T-cell (primary cell): ENCODE results near the gene DRAM1. TPM values are rescaled to one million over a fixed set of nuclear protein-coding genes. Genes with fewer than 3 reads are reported as not detected.
A peak's percentile ranks its signal among the peaks of the same experiment; 100 is the strongest.

Experiments
- ATAC-seq, 4 experiments: fragments of 200-7000 bp in 3 of 4; fragments of 150-1000 bp in 1 of 4; cut with Tn5 transposase; replicated peaks in 1 of 4; 1 replicate in 3 of 4; 2 replicates in 1 of 4; pipeline ENCODE4 v1.10.0; 2021; ENCODE audit warnings: moderate library complexity in 3 of 4, mild to moderate bottlenecking in 2 of 4, moderate number of reproducible peaks in 1 of 4
- CTCF ChIA-PET, 2 donors: fragments of 300-600 bp; sonication (Branson Sonifier 250); formaldehyde crosslinking; loops; one replicate each; lab custom pipeline; 2022; ENCODE audit warnings: antibody characterized with exemption in 2 of 2; lab: Charles Lee
- POLR2A ChIA-PET, 2 donors: fragments of 300-600 bp; sonication (Branson Sonifier 250); formaldehyde crosslinking; loops; one replicate each; lab custom pipeline; 2022; ENCODE audit warnings: antibody characterized with exemption in 2 of 2; lab: Charles Lee
- DNase-seq, 35 experiments: peaks; one replicate each; pipeline versions ENCODE4 v3.0.0 to v3.0.0-alpha.2; 2013 to 2023
- H3K27ac ChIP-seq: one replicate; pipeline ENCODE4 v1.5.1; 2013; ENCODE audit warnings: low read length
- H3K27me3 ChIP-seq, 2 experiments: replicated peaks in 1 of 2; 1 replicate in 1 of 2; 2 replicates in 1 of 2; pipeline versions ENCODE4 v1.6.1 to v1.7.0; 2013; ENCODE audit warnings: low read length in 1 of 2, mixed read lengths in 1 of 2; ENCODE audit not compliant: control insufficient read depth in 2 of 2, insufficient read depth in 2 of 2; ENCODE audit errors: extremely low read depth in 1 of 2
- H3K36me3 ChIP-seq, 2 donors: 1 replicate in 1 of 2; 2 replicates in 1 of 2; pipeline versions ENCODE4 v1.6.1 to v1.7.0; 2013; ENCODE audit warnings: low read length in 1 of 2; ENCODE audit not compliant: control insufficient read depth in 2 of 2, insufficient read depth in 1 of 2; ENCODE audit errors: extremely low read depth in 1 of 2
- H3K4me1 ChIP-seq, 2 experiments: 1 replicate in 1 of 2; 2 replicates in 1 of 2; pipeline versions ENCODE4 v1.6.1 to v1.7.0; 2013; ENCODE audit warnings: low read length in 2 of 2, mixed read lengths in 1 of 2; ENCODE audit not compliant: insufficient read depth in 2 of 2, control insufficient read depth in 1 of 2; ENCODE audit errors: extremely low read depth in 1 of 2
- H3K4me3 ChIP-seq, 2 donors: 1 replicate in 1 of 2; 2 replicates in 1 of 2; pipeline versions ENCODE4 v1.5.1 to v1.7.0; 2013; ENCODE audit warnings: mild to moderate bottlenecking in 2 of 2, low read length in 1 of 2, moderate library complexity in 1 of 2; ENCODE audit not compliant: control insufficient read depth in 1 of 2; ENCODE audit errors: extremely low read depth in 1 of 2
- H3K9me3 ChIP-seq: 2 replicates; pipeline ENCODE4 v1.7.0; 2013
- H3K27ac Mint-ChIP-seq, 2 donors: one replicate each; pipeline ENCODE4 v1.8.0; 2020 to 2021; ENCODE audit warnings: mild to moderate bottlenecking in 2 of 2, mixed read lengths in 2 of 2
- H3K27me3 Mint-ChIP-seq, 2 donors: one replicate each; pipeline ENCODE4 v1.8.0; 2021 to 2022; ENCODE audit warnings: mixed read lengths in 2 of 2
- H3K36me3 Mint-ChIP-seq: one replicate; pipeline ENCODE4 v1.8.0; 2021; ENCODE audit warnings: mixed read lengths
- H3K4me1 Mint-ChIP-seq, 3 donors: one replicate each; pipeline ENCODE4 v1.8.0; 2020 to 2022; ENCODE audit warnings: mixed read lengths in 3 of 3, mild to moderate bottlenecking in 1 of 3
- H3K4me3 Mint-ChIP-seq, 3 donors: one replicate each; pipeline ENCODE4 v1.8.0; 2020 to 2022; ENCODE audit warnings: mild to moderate bottlenecking in 3 of 3, mixed read lengths in 3 of 3, moderate library complexity in 3 of 3
- H3K9me3 Mint-ChIP-seq, 3 donors: one replicate each; pipeline ENCODE4 v1.8.0; 2020 to 2022; ENCODE audit warnings: mixed read lengths in 3 of 3
- WGBS: methylation state at CpG from one replicate; pipeline ENCODE4 v1.1.5; 2013; ENCODE audit warnings: missing lambda C conversion rate; ENCODE audit not compliant: insufficient coverage; 5-methylcytosine and 5-hydroxymethylcytosine counted together
- total RNA-seq, 35 experiments: library from RNA in 6 of 35; stranded (reverse) in 6 of 35; fragments of 120-200 nt in 1 of 35; gene quantifications; one replicate each; pipeline versions ENCODE4 v1.2.1 to v1.2.4 and lab custom pipeline; 2013 to 2026

DRAM1 gene
- total RNA-seq, 5 donors from 2014 or later (not counting 1 experiment from before 2014, with no cell fraction given), result 1.4 to 3.8 (median 1.9) TPM

DNA sequence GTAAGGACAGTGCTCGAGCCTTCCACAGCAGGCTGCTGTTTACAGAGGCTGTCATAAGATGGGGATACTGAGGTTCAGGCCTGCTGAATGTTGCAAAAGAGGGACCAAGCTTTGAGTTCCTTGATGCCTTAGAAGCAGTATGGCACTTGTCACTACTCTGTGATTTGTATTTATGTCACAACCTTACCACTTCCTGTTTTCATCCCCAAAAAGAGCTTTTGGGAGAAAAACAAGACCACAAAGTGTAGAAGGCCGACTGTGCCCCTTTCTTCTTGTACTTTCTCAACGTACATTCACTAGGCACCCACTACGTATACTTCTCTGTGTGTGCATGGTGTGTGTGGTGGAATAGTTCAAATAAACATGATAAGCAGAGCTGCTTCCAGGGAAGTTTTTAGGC is 90.1 kb downstream of the DRAM1 start:
- Mint-ChIP-seq H3K27ac (no peak overlapping the region), H3K36me3 (no peaks in the 10 kb centered on the region), H3K9me3 (peaks cover 0 to 9% (median 0%) of the 10 kb centered on the region in 3 donors), H3K4me1 (peaks cover 12 to 21% (median 18%) of the 10 kb centered on the region in 3 donors), H3K27me3 (peaks cover 0 to 2% of the 10 kb centered on the region in 2 donors), H3K4me3 (no peak overlapping the region)
- POLR2A ChIA-PET, result interaction anchor here in 1 of 2 donors (0.9 kb wide), 1 partner anchor 10 kb away, joined by 4 read pairs; no protein-coding TSS in a partner anchor
- Histone ChIP-seq H3K27me3 (no peaks in the 10 kb centered on the region), H3K9me3 (no peaks in the 10 kb centered on the region), H3K36me3 (no peaks in the 10 kb centered on the region), H3K4me3 (no peak overlapping the region), H3K27ac (no peak overlapping the region), H3K4me1 (peaks cover 6 to 11% of the 10 kb centered on the region in 2 experiments)
- ATAC-seq (peak in 3 of 4 experiments; percentile 27 to 81 (median 69)), DNase-seq (peak in 13 of 35 experiments; percentile 1 to 54 (median 7))
- CTCF ChIA-PET, result interaction anchor here (0.5 to 1.3 kb wide), 3 partner anchors 17 to 141 kb away, joined by 4 to 6 read pairs (median 6); no protein-coding TSS in a partner anchor
- WGBS, result no CpG with 5 or more reads among the region's 4 CpGs

DNA sequence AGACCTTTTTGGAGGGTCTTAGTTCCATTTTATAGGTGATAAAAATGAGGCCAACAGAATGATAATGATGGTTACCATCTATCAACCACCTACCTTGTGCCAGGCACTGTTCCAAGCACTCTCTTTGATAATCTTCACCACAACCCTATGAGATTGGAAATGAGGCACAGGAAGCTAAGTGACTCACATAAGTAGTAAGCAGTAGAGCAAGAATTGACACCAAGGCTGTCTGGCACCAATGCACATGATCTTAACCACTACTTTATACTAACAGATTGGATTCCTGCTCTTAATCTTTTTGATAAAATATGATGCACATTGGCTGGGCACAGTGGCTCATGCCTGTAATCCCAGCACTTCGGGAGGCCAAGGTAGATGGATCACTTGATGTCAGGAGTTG is 91.4 kb downstream of the DRAM1 start:
- no CpG with 5 or more reads among the region's 1 CpG for WGBS
- no peak overlapping the region for H3K27ac ChIP-seq
- no peaks in the 10 kb centered on the region for H3K9me3 ChIP-seq
- peaks cover 0 to 9% (median 0%) of the 10 kb centered on the region in 3 donors for H3K9me3 Mint-ChIP-seq
- H3K4me3 Mint-ChIP-seq, result no peak overlapping the region
- POLR2A ChIA-PET, result no interaction called here
- no peak overlapping the region for H3K4me3 ChIP-seq
- DNase-seq (no peak), ATAC-seq (peak in 2 of 4 experiments; percentile 58 to 68)
- H3K27ac Mint-ChIP-seq, result peak overlapping the region; percentile 5 to 23
- H3K27me3 Mint-ChIP-seq, result peaks cover 0 to 2% of the 10 kb centered on the region in 2 donors
- no peaks in the 10 kb centered on the region for H3K36me3 ChIP-seq
- no peaks in the 10 kb centered on the region for H3K27me3 ChIP-seq
- H3K4me1 Mint-ChIP-seq, result peaks cover 12 to 21% (median 18%) of the 10 kb centered on the region in 3 donors
- CTCF ChIA-PET, result interaction anchor here in 1 of 2 donors (0.6 kb wide), 1 partner anchor 62 kb away, joined by 9 read pairs; no protein-coding TSS in a partner anchor
- no peaks in the 10 kb centered on the region for H3K36me3 Mint-ChIP-seq
- H3K4me1 ChIP-seq, result peaks cover 6 to 11% of the 10 kb centered on the region in 2 experiments

Other genes starting within 250 kb of the DRAM1 start
- gene CHPT1, start 179.9 kb upstream of the DRAM1 start, total RNA-seq, result 10 to 100 TPM in 4 of 5 donors, 1 to 10 TPM in 1; 9.8 to 13.8 (median 11.9) TPM
- under 1 TPM; 0.26 to 0.95 (median 0.69) TPM for gene SYCP3, start 138.1 kb upstream of the DRAM1 start, total RNA-seq
- 10 to 100 TPM; 44.9 to 66.8 (median 57.0) TPM for gene GNPTAB, start 46.6 kb upstream of the DRAM1 start, total RNA-seq
- gene WASHC3, start 184.4 kb downstream of the DRAM1 start, total RNA-seq, result 10 to 100 TPM; 37.5 to 46.7 (median 42.1) TPM
- 10 to 100 TPM; 11.1 to 21.1 (median 18.6) TPM for gene NUP37, start 242.5 kb downstream of the DRAM1 start, total RNA-seq
- 1 to 10 TPM; 1.7 to 3.8 (median 1.8) TPM for gene PARPBP, start 242.6 kb downstream of the DRAM1 start, total RNA-seq